Measurements from ENCODE around the gene CMSS1. TPM values are rescaled to one million over a fixed set of nuclear protein-coding genes. Genes with fewer than 3 reads are reported as not detected.

The CMSS1 gene
- total and polyA plus RNA-seq, 2 of the 13 experiments (the other 11 are each of a cell fraction or from before 2014, with no cell fraction given), result 6.4 to 48.7 TPM

DNA sequence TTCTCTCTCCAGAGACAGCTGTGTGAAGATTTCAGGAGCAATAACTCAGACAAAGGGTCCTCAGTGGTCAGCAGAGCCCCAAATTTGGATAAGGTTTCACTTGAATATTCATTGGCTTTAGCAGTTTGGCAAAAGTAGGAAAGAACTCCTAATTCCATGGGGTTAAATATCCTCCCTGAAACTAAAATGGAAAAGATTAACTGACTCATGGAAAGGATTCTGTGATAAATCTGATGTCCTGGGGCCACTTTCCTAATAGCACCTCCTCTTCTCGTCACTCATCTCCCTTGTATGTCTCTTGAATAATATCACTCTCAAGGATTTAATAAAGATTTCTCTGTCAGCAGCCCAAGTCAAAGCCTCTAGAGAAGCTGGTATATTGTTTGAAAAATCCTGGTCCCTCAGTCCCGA, 409.9 kb downstream of the CMSS1 start (continued):
- TF ChIP-seq ATF7-NPFF (CRISPR knock-in tag; IDR thresholded peaks at IDR 0.05; ENCODE audit: low read depth), result no peak
- TF ChIP-seq ETV5 (CRISPR knock-in tag; IDR thresholded peaks at IDR 0.05; ENCODE audit: borderline replicate concordance), result no peak
- TF ChIP-seq RNF219 (CRISPR knock-in tag; IDR thresholded peaks at IDR 0.05), result no peak
- TF ChIP-seq CHD4 (IDR thresholded peaks at IDR 0.05; ENCODE audit: borderline replicate concordance, low read length), result no peak
- TF ChIP-seq, protein P1, sequence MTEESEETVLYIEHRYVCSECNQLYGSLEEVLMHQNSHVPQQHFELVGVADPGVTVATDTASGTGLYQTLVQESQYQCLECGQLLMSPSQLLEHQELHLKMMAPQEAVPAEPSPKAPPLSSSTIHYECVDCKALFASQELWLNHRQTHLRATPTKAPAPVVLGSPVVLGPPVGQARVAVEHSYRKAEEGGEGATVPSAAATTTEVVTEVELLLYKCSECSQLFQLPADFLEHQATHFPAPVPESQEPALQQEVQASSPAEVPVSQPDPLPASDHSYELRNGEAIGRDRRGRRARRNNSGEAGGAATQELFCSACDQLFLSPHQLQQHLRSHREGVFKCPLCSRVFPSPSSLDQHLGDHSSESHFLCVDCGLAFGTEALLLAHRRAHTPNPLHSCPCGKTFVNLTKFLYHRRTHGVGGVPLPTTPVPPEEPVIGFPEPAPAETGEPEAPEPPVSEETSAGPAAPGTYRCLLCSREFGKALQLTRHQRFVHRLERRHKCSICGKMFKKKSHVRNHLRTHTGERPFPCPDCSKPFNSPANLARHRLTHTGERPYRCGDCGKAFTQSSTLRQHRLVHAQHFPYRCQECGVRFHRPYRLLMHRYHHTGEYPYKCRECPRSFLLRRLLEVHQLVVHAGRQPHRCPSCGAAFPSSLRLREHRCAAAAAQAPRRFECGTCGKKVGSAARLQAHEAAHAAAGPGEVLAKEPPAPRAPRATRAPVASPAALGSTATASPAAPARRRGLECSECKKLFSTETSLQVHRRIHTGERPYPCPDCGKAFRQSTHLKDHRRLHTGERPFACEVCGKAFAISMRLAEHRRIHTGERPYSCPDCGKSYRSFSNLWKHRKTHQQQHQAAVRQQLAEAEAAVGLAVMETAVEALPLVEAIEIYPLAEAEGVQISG (CRISPR knock-in tag; IDR thresholded peaks at IDR 0.05), result no peak
- no peak for TF ChIP-seq HNF4G (IDR thresholded peaks at IDR 0.05; ENCODE audit: borderline replicate concordance, low read depth, low read length)
- no peak for TF ChIP-seq HNF4G (CRISPR knock-in tag; IDR thresholded peaks at IDR 0.05; ENCODE audit: borderline replicate concordance, low read depth)
- TF ChIP-seq PHF8 (CRISPR knock-in tag; IDR thresholded peaks at IDR 0.05), result no peak
- TF ChIP-seq TMF1 (CRISPR knock-in tag; IDR thresholded peaks at IDR 0.05; ENCODE audit: low read depth), result no peak
- no peak for TF ChIP-seq ZNF737 (CRISPR knock-in tag; IDR thresholded peaks at IDR 0.05; ENCODE audit: borderline replicate concordance)
- no peak for TF ChIP-seq CREB3 (CRISPR knock-in tag; IDR thresholded peaks at IDR 0.05)

All from HepG2 (cell line).